ENCODE measurements around the gene ADGRF5. TPM values are rescaled to one million over a fixed set of nuclear protein-coding genes. Genes with fewer than 3 reads are reported as not detected.

ADGRF5 gene
- total RNA-seq, 1 donor from 2014 or later = 0.37 TPM

- Mint-ChIP-seq H3K4me1 (ENCODE audit: low read depth, unreplicated experiment) (no peaks in the 10 kb centered on the region), H3K27me3 (ENCODE audit: unreplicated experiment) (no peaks in the 10 kb centered on the region), H3K4me3 (ENCODE audit: unreplicated experiment) (no peak overlapping the region), H3K27ac (ENCODE audit: unreplicated experiment) (no peak overlapping the region), H3K36me3 (ENCODE audit: unreplicated experiment) (no peaks in the 10 kb centered on the region), H3K9me3 (ENCODE audit: unreplicated experiment) (no peaks in the 10 kb centered on the region)
- no peak for TF ChIP-seq CTCF (IDR thresholded peaks at IDR 0.05; ENCODE audit: partially characterized antibody, unreplicated experiment)
- no peak for DNase-seq
Measured at GRCh38 chr6:46896871-46897270, 24.9 kb downstream of the ADGRF5 start.

- H3K4me3 Mint-ChIP-seq (ENCODE audit: unreplicated experiment) = no peak overlapping the region
- no peaks in the 10 kb centered on the region for H3K27me3 Mint-ChIP-seq (ENCODE audit: unreplicated experiment)
- no peaks in the 10 kb centered on the region for H3K36me3 Mint-ChIP-seq (ENCODE audit: unreplicated experiment)
- TF ChIP-seq CTCF (IDR thresholded peaks at IDR 0.05; ENCODE audit: partially characterized antibody, unreplicated experiment) = no peak
- no peaks in the 10 kb centered on the region for H3K9me3 Mint-ChIP-seq (ENCODE audit: unreplicated experiment)
- DNase-seq = no peak
- H3K27ac Mint-ChIP-seq (ENCODE audit: unreplicated experiment) = no peak overlapping the region
- peaks cover 1% of the 10 kb centered on the region for H3K4me1 Mint-ChIP-seq (ENCODE audit: low read depth, unreplicated experiment)
Measured at GRCh38 chr6:46895930-46896329, 25.8 kb downstream of the ADGRF5 start.

- H3K9me3 Mint-ChIP-seq (ENCODE audit: unreplicated experiment) = no peaks in the 10 kb centered on the region
- no peaks in the 10 kb centered on the region for H3K36me3 Mint-ChIP-seq (ENCODE audit: unreplicated experiment)
- peaks cover 1% of the 10 kb centered on the region for H3K4me1 Mint-ChIP-seq (ENCODE audit: low read depth, unreplicated experiment)
- H3K4me3 Mint-ChIP-seq (ENCODE audit: unreplicated experiment) = no peak overlapping the region
- no peaks in the 10 kb centered on the region for H3K27me3 Mint-ChIP-seq (ENCODE audit: unreplicated experiment)
- TF ChIP-seq CTCF (IDR thresholded peaks at IDR 0.05; ENCODE audit: partially characterized antibody, unreplicated experiment) = no peak
- DNase-seq = no peak
- H3K27ac Mint-ChIP-seq (ENCODE audit: unreplicated experiment) = no peak overlapping the region
Measured at GRCh38 chr6:46894433-46894832, 27.3 kb downstream of the ADGRF5 start.

- no peak for DNase-seq
- Mint-ChIP-seq H3K36me3 (ENCODE audit: unreplicated experiment) (no peaks in the 10 kb centered on the region), H3K27me3 (ENCODE audit: unreplicated experiment) (no peaks in the 10 kb centered on the region), H3K27ac (ENCODE audit: unreplicated experiment) (no peak overlapping the region), H3K4me1 (ENCODE audit: low read depth, unreplicated experiment) (peaks cover 1% of the 10 kb centered on the region), H3K9me3 (ENCODE audit: unreplicated experiment) (no peaks in the 10 kb centered on the region), H3K4me3 (ENCODE audit: unreplicated experiment) (no peak overlapping the region)
- no peak for TF ChIP-seq CTCF (IDR thresholded peaks at IDR 0.05; ENCODE audit: partially characterized antibody, unreplicated experiment)
Measured at GRCh38 chr6:46893648-46894047, 28.1 kb downstream of the ADGRF5 start.

- no peak for TF ChIP-seq CTCF (IDR thresholded peaks at IDR 0.05; ENCODE audit: partially characterized antibody, unreplicated experiment)
- DNase-seq = no peak
- no peak overlapping the region for H3K4me3 Mint-ChIP-seq (ENCODE audit: unreplicated experiment)
- no peak overlapping the region for H3K27ac Mint-ChIP-seq (ENCODE audit: unreplicated experiment)
- peaks cover 1% of the 10 kb centered on the region for H3K4me1 Mint-ChIP-seq (ENCODE audit: low read depth, unreplicated experiment)
- H3K9me3 Mint-ChIP-seq (ENCODE audit: unreplicated experiment) = no peaks in the 10 kb centered on the region
- H3K36me3 Mint-ChIP-seq (ENCODE audit: unreplicated experiment) = no peaks in the 10 kb centered on the region
- no peaks in the 10 kb centered on the region for H3K27me3 Mint-ChIP-seq (ENCODE audit: unreplicated experiment)
Measured at GRCh38 chr6:46891252-46891795, 30.4 kb downstream of the ADGRF5 start.

Measured in glutamatergic neuron (in vitro differentiated cells).